Fibroblast of pulmonary artery (primary cell): ENCODE data around the gene PIGH.
"Not testable (repeated sequence)": the region's sequence is repeated elsewhere in the genome, so short reads cannot be mapped to it uniquely, and the experiment has no call there.

Experiments used
- DNase-seq: peaks from one replicate; pipeline ENCODE4 v3.0.0-alpha.2; 2010; ENCODE audit warnings: low read depth
- H3K4me3 ChIP-seq: replicated peaks from 2 replicates; pipeline ENCODE4 v1.5.1; 2011; ENCODE audit warnings: low read depth, mild to moderate bottlenecking, control low read depth, low read length, moderate library complexity
- TF ChIP-seq, protein P1 (sequence below): IDR thresholded peaks from 2 replicates; pipeline ENCODE4 v1.5.1; 2011; ENCODE audit warnings: mild to moderate bottlenecking, control low read depth, low read length, inconsistent platforms; ENCODE audit errors: missing control alignments

The PIGH gene

DNA sequence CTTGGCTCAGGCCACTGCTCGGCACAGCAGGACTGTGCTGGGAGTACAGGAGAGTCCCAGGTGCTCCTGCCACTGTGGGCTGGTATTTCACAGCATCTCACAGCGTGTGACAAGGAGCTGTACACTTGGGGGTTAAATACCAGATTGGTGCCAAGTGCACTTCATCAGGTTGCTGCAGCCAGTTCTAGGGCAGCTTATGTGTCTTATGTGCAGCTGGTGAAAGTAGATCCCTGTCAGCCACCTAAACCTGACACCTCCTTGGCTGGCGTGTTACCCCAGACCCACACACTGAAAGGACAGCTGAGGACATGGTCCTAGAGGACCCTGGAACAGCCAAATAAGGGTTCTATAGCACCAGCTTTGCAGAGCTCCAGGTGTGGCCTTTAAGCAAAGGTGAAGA is 48.1 kb downstream of the PIGH start:
- H3K4me3 ChIP-seq: no peak overlapping the region
- TF ChIP-seq, protein P1, sequence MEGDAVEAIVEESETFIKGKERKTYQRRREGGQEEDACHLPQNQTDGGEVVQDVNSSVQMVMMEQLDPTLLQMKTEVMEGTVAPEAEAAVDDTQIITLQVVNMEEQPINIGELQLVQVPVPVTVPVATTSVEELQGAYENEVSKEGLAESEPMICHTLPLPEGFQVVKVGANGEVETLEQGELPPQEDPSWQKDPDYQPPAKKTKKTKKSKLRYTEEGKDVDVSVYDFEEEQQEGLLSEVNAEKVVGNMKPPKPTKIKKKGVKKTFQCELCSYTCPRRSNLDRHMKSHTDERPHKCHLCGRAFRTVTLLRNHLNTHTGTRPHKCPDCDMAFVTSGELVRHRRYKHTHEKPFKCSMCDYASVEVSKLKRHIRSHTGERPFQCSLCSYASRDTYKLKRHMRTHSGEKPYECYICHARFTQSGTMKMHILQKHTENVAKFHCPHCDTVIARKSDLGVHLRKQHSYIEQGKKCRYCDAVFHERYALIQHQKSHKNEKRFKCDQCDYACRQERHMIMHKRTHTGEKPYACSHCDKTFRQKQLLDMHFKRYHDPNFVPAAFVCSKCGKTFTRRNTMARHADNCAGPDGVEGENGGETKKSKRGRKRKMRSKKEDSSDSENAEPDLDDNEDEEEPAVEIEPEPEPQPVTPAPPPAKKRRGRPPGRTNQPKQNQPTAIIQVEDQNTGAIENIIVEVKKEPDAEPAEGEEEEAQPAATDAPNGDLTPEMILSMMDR: no peak
- no peak for DNase-seq

DNA sequence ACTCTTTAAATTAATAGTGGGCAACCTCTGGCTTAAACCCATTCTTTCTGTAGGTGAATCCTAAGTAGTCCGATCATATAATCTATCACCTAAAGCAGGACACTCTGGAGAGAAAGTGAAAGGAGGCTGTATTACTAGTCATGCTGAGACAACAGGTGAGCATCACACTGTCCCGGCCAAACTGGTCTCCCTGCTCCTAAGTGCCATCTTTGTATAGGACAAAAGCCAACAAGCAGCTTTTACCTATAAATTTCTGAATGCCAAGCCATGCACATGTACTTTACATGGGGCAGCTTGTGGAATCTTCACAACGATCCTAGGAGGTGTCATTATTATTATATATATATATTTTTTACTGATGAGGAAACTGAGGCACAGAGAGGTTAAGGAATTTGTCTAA is 48.9 kb downstream of the PIGH start:
- DNase-seq: no peak
- no peak overlapping the region for H3K4me3 ChIP-seq
- TF ChIP-seq, protein P1: no peak

- H3K4me3 ChIP-seq: no peak overlapping the region
- TF ChIP-seq, protein P1: no peak
- no peak for DNase-seq
Observed at GRCh38 chr14:67549734-67550133, 50.3 kb downstream of the PIGH start.

DNA sequence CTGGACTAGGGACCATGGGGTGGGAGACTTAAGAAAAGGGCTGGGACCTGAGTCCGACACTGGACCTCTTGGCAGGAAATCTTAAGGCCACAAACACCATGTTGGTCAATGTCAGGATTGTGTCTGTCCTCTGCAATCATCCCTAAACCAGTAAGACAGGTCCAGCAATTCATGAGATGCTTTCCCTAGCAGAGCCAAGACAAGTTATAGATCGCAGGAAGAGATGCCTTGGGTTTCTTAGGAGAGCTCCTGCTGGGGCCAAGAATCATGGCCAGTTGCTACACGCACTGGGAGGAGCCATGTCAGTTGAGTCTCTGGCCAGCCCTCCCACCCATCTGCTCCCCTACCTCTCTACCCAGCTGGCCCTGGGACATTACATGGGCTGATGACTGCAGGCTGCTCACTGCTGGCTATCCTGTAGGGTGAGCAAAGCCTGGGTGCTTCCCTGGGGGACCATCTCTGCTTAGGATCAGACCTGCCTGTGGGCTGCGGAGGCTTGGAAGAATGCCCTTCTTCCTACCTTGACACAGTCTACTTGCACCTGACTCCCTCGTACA is 52.8 kb downstream of the PIGH start:
- TF ChIP-seq, protein P1: no peak
- no peak overlapping the region for H3K4me3 ChIP-seq
- DNase-seq: no peak

GRCh38 chr14:67544590-67544989 is 55.5 kb downstream of the PIGH start:
- TF ChIP-seq, protein P1: no peak
- no peak overlapping the region for H3K4me3 ChIP-seq
- no peak for DNase-seq

- DNase-seq, H3K4me3 ChIP-seq: not testable (repeated sequence)
Observed at GRCh38 chr14:67542620-67543019, 57.4 kb downstream of the PIGH start.

DNA sequence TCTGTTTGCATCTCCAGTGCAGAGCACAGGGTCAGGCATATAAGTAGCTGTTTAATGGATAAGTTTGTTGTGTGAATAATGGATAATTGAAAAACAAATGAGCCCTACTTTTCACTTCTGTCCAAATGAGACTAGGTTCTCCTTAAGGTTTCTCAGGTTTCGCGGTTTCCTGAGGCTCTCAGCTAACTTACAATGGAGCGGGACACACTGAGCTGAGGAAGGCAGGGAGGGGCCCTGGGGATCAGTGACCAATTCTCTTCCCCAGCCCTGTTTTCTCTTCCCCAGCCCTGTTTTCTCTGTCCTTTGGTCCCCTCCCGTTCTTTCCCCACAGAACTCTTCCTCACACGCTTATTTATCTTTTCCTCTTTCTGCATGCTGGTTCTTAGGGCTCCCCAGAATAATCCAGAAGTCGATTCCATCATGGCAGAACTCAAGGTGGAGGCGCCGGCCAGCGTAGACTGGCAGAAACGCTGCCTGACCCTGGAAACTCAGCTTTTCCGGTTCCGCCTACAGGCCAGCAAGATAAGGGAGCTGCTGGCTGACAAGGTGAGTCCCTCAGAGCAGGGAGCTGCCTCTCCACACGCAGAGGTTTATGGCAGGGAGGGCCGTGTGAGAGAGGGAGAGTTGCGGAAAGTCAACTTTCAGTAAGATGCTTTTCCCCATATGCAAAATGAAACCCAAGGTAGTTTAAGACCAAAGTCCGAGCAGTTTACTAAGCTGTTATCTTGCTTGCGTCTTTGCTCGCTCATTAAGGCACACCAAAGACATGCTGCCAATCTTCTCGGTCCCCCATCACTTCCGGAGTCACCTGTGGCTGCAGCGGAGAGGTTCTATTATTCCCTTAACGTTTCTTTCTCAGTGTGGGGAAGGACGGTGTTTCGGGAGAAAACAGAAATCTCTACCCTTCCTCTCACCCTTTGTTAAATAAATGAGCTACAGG is 58.4 kb downstream of the PIGH start:
- TF ChIP-seq, protein P1: no peak
- H3K4me3 ChIP-seq: peak overlapping the region; percentile 21
- no peak for DNase-seq
